ENCODE measurements around the gene MYCT1.

GRCh38 chr6:152721956-152722355 is 24.3 kb downstream of the MYCT1 start:
- TF ChIP-seq, protein P1, sequence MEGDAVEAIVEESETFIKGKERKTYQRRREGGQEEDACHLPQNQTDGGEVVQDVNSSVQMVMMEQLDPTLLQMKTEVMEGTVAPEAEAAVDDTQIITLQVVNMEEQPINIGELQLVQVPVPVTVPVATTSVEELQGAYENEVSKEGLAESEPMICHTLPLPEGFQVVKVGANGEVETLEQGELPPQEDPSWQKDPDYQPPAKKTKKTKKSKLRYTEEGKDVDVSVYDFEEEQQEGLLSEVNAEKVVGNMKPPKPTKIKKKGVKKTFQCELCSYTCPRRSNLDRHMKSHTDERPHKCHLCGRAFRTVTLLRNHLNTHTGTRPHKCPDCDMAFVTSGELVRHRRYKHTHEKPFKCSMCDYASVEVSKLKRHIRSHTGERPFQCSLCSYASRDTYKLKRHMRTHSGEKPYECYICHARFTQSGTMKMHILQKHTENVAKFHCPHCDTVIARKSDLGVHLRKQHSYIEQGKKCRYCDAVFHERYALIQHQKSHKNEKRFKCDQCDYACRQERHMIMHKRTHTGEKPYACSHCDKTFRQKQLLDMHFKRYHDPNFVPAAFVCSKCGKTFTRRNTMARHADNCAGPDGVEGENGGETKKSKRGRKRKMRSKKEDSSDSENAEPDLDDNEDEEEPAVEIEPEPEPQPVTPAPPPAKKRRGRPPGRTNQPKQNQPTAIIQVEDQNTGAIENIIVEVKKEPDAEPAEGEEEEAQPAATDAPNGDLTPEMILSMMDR (IDR thresholded peaks at IDR 0.05): no peak
- no peak for TF ChIP-seq POLR2A (IDR thresholded peaks at IDR 0.05)
